NCI-H1105 treated with DMSO at 0.1 percent for 48 hours (cell line): ENCODE results near the gene JDP2.
"Not testable (repeated sequence)": the region's sequence is repeated elsewhere in the genome, so short reads cannot be mapped to it uniquely, and the experiment has no call there.

Source experiments
- DNase-seq: peaks from one replicate; lab custom pipeline; 2025; lab: John Stamatoyannopoulos, UW

JDP2 gene

GRCh38 chr14:75427482-75428229, at the start of gene JDP2:
Gene JDP2, plus strand, starts transcription at chr14:75428022. Its CDS starts 9,899 bp downstream, at chr14:75437921.
- no peak for DNase-seq

- DNase-seq: no peak
These were observed 48.4 kb upstream of the JDP2 start for GRCh38 chr14:75379246-75379929.

- no peak for DNase-seq
These were observed 47.9 kb upstream of the JDP2 start for GRCh38 chr14:75379930-75380270.

- no peak for DNase-seq
These were observed 47.2 kb upstream of the JDP2 start for GRCh38 chr14:75380656-75381055.

GRCh38 chr14:75381642-75382041, 46.2 kb upstream of the JDP2 start:
- DNase-seq: no peak

- DNase-seq: not testable (repeated sequence)
These were observed 44.6 kb upstream of the JDP2 start for GRCh38 chr14:75383219-75383618.

GRCh38 chr14:75383721-75384120, 44.1 kb upstream of the JDP2 start:
- DNase-seq: no peak

- DNase-seq: no peak
These were observed 38.1 kb upstream of the JDP2 start for GRCh38 chr14:75389679-75390078.

- DNase-seq: no peak
These were observed 37.6 kb upstream of the JDP2 start for GRCh38 chr14:75390183-75390582.

GRCh38 chr14:75391953-75392352, 35.9 kb upstream of the JDP2 start:
- no peak for DNase-seq

GRCh38 chr14:75392686-75393641, 34.9 kb upstream of the JDP2 start:
- peak; percentile 1 for DNase-seq

- no peak for DNase-seq
These were observed 34.0 kb upstream of the JDP2 start for GRCh38 chr14:75393794-75394193.

GRCh38 chr14:75395862-75396261, 32.0 kb upstream of the JDP2 start:
- DNase-seq: no peak

- DNase-seq: no peak
These were observed 28.5 kb upstream of the JDP2 start for GRCh38 chr14:75399321-75399720.

- DNase-seq: peak; percentile 99
These were observed 27.7 kb upstream of the JDP2 start for GRCh38 chr14:75399843-75400775.

- no peak for DNase-seq
These were observed 26.5 kb upstream of the JDP2 start for GRCh38 chr14:75401361-75401760.

- no peak for DNase-seq
These were observed 24.9 kb upstream of the JDP2 start for GRCh38 chr14:75402867-75403413.

GRCh38 chr14:75404847-75405246, 23.0 kb upstream of the JDP2 start:
- DNase-seq: no peak

GRCh38 chr14:75406102-75406501, 21.7 kb upstream of the JDP2 start:
- DNase-seq: no peak

GRCh38 chr14:75406856-75407255, 21.0 kb upstream of the JDP2 start:
- DNase-seq: no peak
